ENCODE measurements around the gene MIX23.
A peak's percentile ranks its signal among the peaks of the same experiment; 100 is the strongest.

DNA sequence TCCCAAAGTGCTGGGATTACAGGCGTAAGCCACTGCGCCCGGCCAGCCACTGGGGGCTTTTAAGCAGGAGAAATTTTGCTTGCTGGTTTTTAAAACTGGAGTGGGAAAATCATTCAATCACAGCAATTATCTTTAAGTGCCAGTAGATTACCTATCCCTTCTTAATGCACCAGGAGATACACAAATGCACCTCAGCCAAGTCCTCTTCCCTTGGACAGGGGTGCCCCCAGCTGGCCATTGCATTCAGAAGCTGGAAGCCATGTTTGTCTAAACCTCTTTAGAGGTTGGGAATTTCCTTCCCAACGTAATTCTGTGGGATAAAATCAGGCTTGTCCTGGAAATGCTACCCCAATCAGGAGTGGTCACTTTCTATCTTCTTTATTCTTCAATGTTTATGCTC, 26.6 kb downstream of the MIX23 start:
- TF ChIP-seq, protein P1, sequence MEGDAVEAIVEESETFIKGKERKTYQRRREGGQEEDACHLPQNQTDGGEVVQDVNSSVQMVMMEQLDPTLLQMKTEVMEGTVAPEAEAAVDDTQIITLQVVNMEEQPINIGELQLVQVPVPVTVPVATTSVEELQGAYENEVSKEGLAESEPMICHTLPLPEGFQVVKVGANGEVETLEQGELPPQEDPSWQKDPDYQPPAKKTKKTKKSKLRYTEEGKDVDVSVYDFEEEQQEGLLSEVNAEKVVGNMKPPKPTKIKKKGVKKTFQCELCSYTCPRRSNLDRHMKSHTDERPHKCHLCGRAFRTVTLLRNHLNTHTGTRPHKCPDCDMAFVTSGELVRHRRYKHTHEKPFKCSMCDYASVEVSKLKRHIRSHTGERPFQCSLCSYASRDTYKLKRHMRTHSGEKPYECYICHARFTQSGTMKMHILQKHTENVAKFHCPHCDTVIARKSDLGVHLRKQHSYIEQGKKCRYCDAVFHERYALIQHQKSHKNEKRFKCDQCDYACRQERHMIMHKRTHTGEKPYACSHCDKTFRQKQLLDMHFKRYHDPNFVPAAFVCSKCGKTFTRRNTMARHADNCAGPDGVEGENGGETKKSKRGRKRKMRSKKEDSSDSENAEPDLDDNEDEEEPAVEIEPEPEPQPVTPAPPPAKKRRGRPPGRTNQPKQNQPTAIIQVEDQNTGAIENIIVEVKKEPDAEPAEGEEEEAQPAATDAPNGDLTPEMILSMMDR (IDR thresholded peaks at IDR 0.05) = peak; percentile 61
- no peak for TF ChIP-seq EZH2phosphoT487 (IDR thresholded peaks at IDR 0.05)
- no peak for TF ChIP-seq EZH2 (IDR thresholded peaks at IDR 0.05)
